HAP-1 (cell line): Measurements from ENCODE around the gene RNF225.

Source experiments
- DNase-seq, 2 experiments: peaks; one replicate each; pipeline ENCODE4 v3.0.0-alpha.2; 2016 to 2020; ENCODE audit warnings: low spot score in 2 of 2
- H3K27me3 ChIP-seq: fragments of 250-450 bp; sonication (Bioruptor Pico); 2 replicates; pipeline ENCODE4 v1.5.1; 2020; ENCODE audit warnings: low read depth, mild to moderate bottlenecking, moderate library complexity
- H3K36me3 ChIP-seq: fragments of 250-450 bp; sonication (Bioruptor Pico); replicated peaks from 2 replicates; pipeline ENCODE4 v1.5.1; 2020; ENCODE audit warnings: mild to moderate bottlenecking
- H3K4me1 ChIP-seq: fragments of 250-450 bp; sonication (Bioruptor Pico); 2 replicates; pipeline ENCODE4 v1.5.1; 2020; ENCODE audit warnings: mild to moderate bottlenecking
- H3K4me3 ChIP-seq: fragments of 250-450 bp; sonication (Bioruptor Pico); 2 replicates; pipeline ENCODE4 v1.5.1; 2020; ENCODE audit warnings: mild to moderate bottlenecking, moderate library complexity
- H3K9me3 ChIP-seq: fragments of 250-450 bp; sonication (Bioruptor Pico); 2 replicates; pipeline ENCODE4 v1.5.1; 2020; ENCODE audit warnings: mild to moderate bottlenecking, moderate library complexity
- in situ Hi-C: fragments of 300-500 bp; cut with MboI; formaldehyde crosslinking; loops from 3 replicates; pipeline ENCODE4 v1.14.3; 2020; ENCODE audit warnings: low sequenced_read_pairs, inconsistent platforms, mixed read lengths

RNF225 gene

GRCh38 chr19:58387338-58388174 lies 7.9 kb upstream of the RNF225 start:
- Histone ChIP-seq H3K36me3 (peaks cover 55% of the 10 kb centered on the region), H3K4me1 (peaks cover 16% of the 10 kb centered on the region), H3K4me3 (peak overlapping the region; percentile 92), H3K9me3 (no peaks in the 10 kb centered on the region), H3K27me3 (no peaks in the 10 kb centered on the region)
- in situ Hi-C loops, result no loop called here
- no peak for DNase-seq

GRCh38 chr19:58388175-58388526 lies 7.3 kb upstream of the RNF225 start:
- in situ Hi-C loops, result no loop called here
- Histone ChIP-seq H3K4me1 (peaks cover 16% of the 10 kb centered on the region), H3K36me3 (peaks cover 61% of the 10 kb centered on the region), H3K27me3 (no peaks in the 10 kb centered on the region), H3K9me3 (no peaks in the 10 kb centered on the region), H3K4me3 (peak overlapping the region; percentile 92)
- DNase-seq, result no peak

- DNase-seq, result no peak
- Histone ChIP-seq H3K27me3 (no peaks in the 10 kb centered on the region), H3K9me3 (no peaks in the 10 kb centered on the region), H3K4me3 (no peak overlapping the region), H3K36me3 (peaks cover 72% of the 10 kb centered on the region), H3K4me1 (peaks cover 6% of the 10 kb centered on the region)
- in situ Hi-C loops, result no loop called here
These were observed 2.3 kb upstream of the RNF225 start for GRCh38 chr19:58392945-58393724.

- H3K27me3 ChIP-seq, result no peaks in the 10 kb centered on the region
- peaks cover 6% of the 10 kb centered on the region for H3K4me1 ChIP-seq
- peaks cover 66% of the 10 kb centered on the region for H3K36me3 ChIP-seq
- H3K9me3 ChIP-seq, result no peaks in the 10 kb centered on the region
- in situ Hi-C loops, result no loop called here
- DNase-seq, result no peak
- H3K4me3 ChIP-seq, result no peak overlapping the region
These were observed 1.8 kb upstream of the RNF225 start for GRCh38 chr19:58393725-58394033.

GRCh38 chr19:58394821-58395219 lies 636 bp upstream of the RNF225 start:
- H3K27me3 ChIP-seq, result no peaks in the 10 kb centered on the region
- H3K36me3 ChIP-seq, result peaks cover 55% of the 10 kb centered on the region
- H3K4me1 ChIP-seq, result no peaks in the 10 kb centered on the region
- in situ Hi-C loops, result no loop called here
- no peak overlapping the region for H3K4me3 ChIP-seq
- DNase-seq, result no peak
- no peaks in the 10 kb centered on the region for H3K9me3 ChIP-seq

- DNase-seq, result no peak
- H3K4me3 ChIP-seq, result no peak overlapping the region
- no peaks in the 10 kb centered on the region for H3K27me3 ChIP-seq
- H3K9me3 ChIP-seq, result no peaks in the 10 kb centered on the region
- H3K4me1 ChIP-seq, result peaks cover 6% of the 10 kb centered on the region
- H3K36me3 ChIP-seq, result peaks cover 42% of the 10 kb centered on the region
- in situ Hi-C loops, result no loop called here
These were observed 647 bp downstream of the RNF225 start for GRCh38 chr19:58395979-58396627.

GRCh38 chr19:58396691-58397532 lies 1.5 kb downstream of the RNF225 start:
- Histone ChIP-seq H3K4me3 (no peak overlapping the region), H3K36me3 (peaks cover 34% of the 10 kb centered on the region), H3K4me1 (peaks cover 6% of the 10 kb centered on the region), H3K27me3 (no peaks in the 10 kb centered on the region), H3K9me3 (no peaks in the 10 kb centered on the region)
- no peak for DNase-seq
- in situ Hi-C loops, result no loop called here

- Histone ChIP-seq H3K4me1 (peaks cover 11% of the 10 kb centered on the region), H3K9me3 (no peaks in the 10 kb centered on the region), H3K27me3 (no peaks in the 10 kb centered on the region), H3K36me3 (peaks cover 27% of the 10 kb centered on the region), H3K4me3 (no peak overlapping the region)
- in situ Hi-C loops, result no loop called here
- DNase-seq, result no peak
These were observed 2.1 kb downstream of the RNF225 start for GRCh38 chr19:58397533-58398037.

- H3K36me3 ChIP-seq, result peaks cover 25% of the 10 kb centered on the region
- in situ Hi-C loops, result no loop called here
- H3K9me3 ChIP-seq, result no peaks in the 10 kb centered on the region
- H3K4me3 ChIP-seq, result no peak overlapping the region
- no peaks in the 10 kb centered on the region for H3K27me3 ChIP-seq
- peaks cover 14% of the 10 kb centered on the region for H3K4me1 ChIP-seq
- DNase-seq, result no peak
These were observed 2.6 kb downstream of the RNF225 start for GRCh38 chr19:58398087-58398486.

- no peaks in the 10 kb centered on the region for H3K27me3 ChIP-seq
- no peak for DNase-seq
- peaks cover 15% of the 10 kb centered on the region for H3K4me1 ChIP-seq
- peaks cover 21% of the 10 kb centered on the region for H3K36me3 ChIP-seq
- in situ Hi-C loops, result no loop called here
- no peak overlapping the region for H3K4me3 ChIP-seq
- H3K9me3 ChIP-seq, result no peaks in the 10 kb centered on the region
These were observed 3.1 kb downstream of the RNF225 start for GRCh38 chr19:58398545-58398944.

GRCh38 chr19:58399903-58400302 lies 4.4 kb downstream of the RNF225 start:
- in situ Hi-C loops, result no loop called here
- Histone ChIP-seq H3K27me3 (no peaks in the 10 kb centered on the region), H3K4me1 (peaks cover 15% of the 10 kb centered on the region), H3K4me3 (no peak overlapping the region), H3K36me3 (peaks cover 8% of the 10 kb centered on the region), H3K9me3 (no peaks in the 10 kb centered on the region)
- DNase-seq, result no peak

GRCh38 chr19:58400316-58400915 lies 5.0 kb downstream of the RNF225 start:
- Histone ChIP-seq H3K9me3 (no peaks in the 10 kb centered on the region), H3K4me1 (peaks cover 15% of the 10 kb centered on the region), H3K4me3 (peak overlapping the region; percentile 21), H3K27me3 (no peaks in the 10 kb centered on the region), H3K36me3 (peaks cover 4% of the 10 kb centered on the region)
- in situ Hi-C loops, result no loop called here
- DNase-seq, result no peak
